ENCODE measurements around the gene RETREG2. TPM values are rescaled to one million over a fixed set of nuclear protein-coding genes. Genes with fewer than 3 reads are reported as not detected.

RETREG2 gene
- total RNA-seq, 1 experiment from 2014 or later = 46.7 TPM

- no peak overlapping the region for H2BK15ac ChIP-seq (ENCODE audit: low read depth, low read length)
- Mint-ChIP-seq H3K9me3 (peaks cover 4% of the 10 kb centered on the region in 2 experiments; a peak in 3 of 5 replicates), H3K27ac (no peak overlapping the region), H3K4me1 (peaks cover 11 to 20% of the 10 kb centered on the region in 2 experiments), H3K27me3 (ENCODE audit: low read depth) (peaks cover 9% of the 10 kb centered on the region), H3K36me3 (ENCODE audit: insufficient read depth in 1 of 3, low read depth in 3 of 3) (peaks cover 2 to 4% (median 3%) of the 10 kb centered on the region in 3 experiments; a peak in 4 of 7 replicates), H3K4me3 (no peak overlapping the region)
- no peaks in the 10 kb centered on the region for H4K20me1 ChIP-seq (ENCODE audit: control insufficient read depth, insufficient read depth, insufficient read length)
- no peaks in the 10 kb centered on the region for H3K9me3 ChIP-seq (ENCODE audit: control insufficient read depth, low read depth, low read length)
- no peak overlapping the region for H3K56ac ChIP-seq (ENCODE audit: insufficient read length, low read depth, low read length)
- H2AFZ ChIP-seq (ENCODE audit: low read length) = no peak overlapping the region
- no peak overlapping the region for H3K18ac ChIP-seq (ENCODE audit: insufficient read length, low read depth, low read length)
- H3K4ac ChIP-seq (ENCODE audit: low read depth, low read length) = no peak overlapping the region
- no peak for TF ChIP-seq CTCF (conservative IDR thresholded peaks at IDR 0.05)
- no peak overlapping the region for H4K91ac ChIP-seq (ENCODE audit: insufficient read length, low read depth, low read length)
- no peak overlapping the region for H3T11ph ChIP-seq (ENCODE audit: low read length)
- H2BK12ac ChIP-seq (ENCODE audit: insufficient read length, low read depth, low read length) = no peak overlapping the region
- no peak overlapping the region for H2BK5ac ChIP-seq (ENCODE audit: insufficient read length, low read length)
- H4K8ac ChIP-seq (replicated peaks; ENCODE audit: insufficient read length, low read depth, low read length) = no peak overlapping the region
- no peak overlapping the region for H4K5ac ChIP-seq (ENCODE audit: insufficient read length, low read depth, low read length)
- no CpG with 5 or more reads among the region's 1 CpG for WGBS (ENCODE audit: extremely low coverage, insufficient read length, low lambda C conversion rate)
- H3K27ac ChIP-seq (ENCODE audit: insufficient read length, low read depth, low read length) = no peak overlapping the region
- H3K27me3 ChIP-seq (ENCODE audit: insufficient read depth, low read length) = no peaks in the 10 kb centered on the region
- DNase-seq = no peak
- H3K4me2 ChIP-seq (ENCODE audit: insufficient read depth, insufficient read length, low read length) = no peak overlapping the region
- no peak overlapping the region for H2BK20ac ChIP-seq (ENCODE audit: low read depth, low read length, poor library complexity, severe bottlenecking)
- no peaks in the 10 kb centered on the region for H3K23me2 ChIP-seq (ENCODE audit: insufficient read length, low read depth, low read length, poor library complexity, severe bottlenecking)
- H3K23ac ChIP-seq (ENCODE audit: insufficient read length, low read depth, low read length) = no peak overlapping the region
- no peak overlapping the region for H2AK5ac ChIP-seq (ENCODE audit: insufficient read length, low read length)
- H3K79me1 ChIP-seq (ENCODE audit: insufficient read depth, low read depth, low read length, poor library complexity, severe bottlenecking) = no peaks in the 10 kb centered on the region
- H2BK120ac ChIP-seq (ENCODE audit: low read depth, low read length, poor library complexity, severe bottlenecking) = no peak overlapping the region
- no peaks in the 10 kb centered on the region for H3K4me1 ChIP-seq (ENCODE audit: insufficient read depth, low read length)
- no peaks in the 10 kb centered on the region for H3K79me2 ChIP-seq (ENCODE audit: insufficient read depth, low read length)
- H3K14ac ChIP-seq (ENCODE audit: insufficient read depth, low read length) = no peak overlapping the region
- H3K9ac ChIP-seq (ENCODE audit: extremely low read depth, insufficient read length, low read length) = no peak overlapping the region
Measured at GRCh38 chr2:219197388-219197787, 19.3 kb downstream of the RETREG2 start.
